Hypothalamus (tissue), 51 donors: ENCODE results near the gene PCCA.
"Not testable (repeated sequence)": the region's sequence is repeated elsewhere in the genome, so short reads cannot be mapped to it uniquely, and the experiment has no call there.

Source experiments
- DNase-seq, 51 donors: peaks; one replicate each; lab custom pipeline; 2025; lab: John Stamatoyannopoulos, UW

The PCCA gene

GRCh38 chr13:100096526-100096925 lies 7.6 kb downstream of the PCCA start:
- DNase-seq, result no peak

GRCh38 chr13:100097821-100098220 lies 8.9 kb downstream of the PCCA start:
- no peak for DNase-seq

- DNase-seq, result no peak
These were observed 9.7 kb downstream of the PCCA start for GRCh38 chr13:100098445-100099116.

DNA sequence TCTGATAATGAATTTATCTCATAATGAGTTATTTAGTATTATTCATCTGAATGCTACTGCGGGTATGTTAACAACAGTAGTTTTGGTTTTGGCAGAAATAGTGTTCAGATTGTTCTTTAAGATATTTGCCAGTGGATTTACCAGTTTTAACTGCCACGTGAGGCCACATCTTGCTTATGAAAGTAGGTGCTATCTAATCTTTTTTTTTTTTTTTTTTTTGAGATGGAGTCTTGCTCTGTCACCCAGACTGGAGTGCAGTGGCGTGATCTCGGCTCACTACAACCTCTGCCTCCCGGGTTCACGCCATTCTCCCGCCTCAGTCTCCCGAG lies 10.2 kb downstream of the PCCA start:
- DNase-seq, result not testable (repeated sequence)

GRCh38 chr13:100100115-100100879 lies 11.4 kb downstream of the PCCA start:
- DNase-seq, result peak in 16 of 51 donors; percentile 1 to 59 (median 25)

DNA sequence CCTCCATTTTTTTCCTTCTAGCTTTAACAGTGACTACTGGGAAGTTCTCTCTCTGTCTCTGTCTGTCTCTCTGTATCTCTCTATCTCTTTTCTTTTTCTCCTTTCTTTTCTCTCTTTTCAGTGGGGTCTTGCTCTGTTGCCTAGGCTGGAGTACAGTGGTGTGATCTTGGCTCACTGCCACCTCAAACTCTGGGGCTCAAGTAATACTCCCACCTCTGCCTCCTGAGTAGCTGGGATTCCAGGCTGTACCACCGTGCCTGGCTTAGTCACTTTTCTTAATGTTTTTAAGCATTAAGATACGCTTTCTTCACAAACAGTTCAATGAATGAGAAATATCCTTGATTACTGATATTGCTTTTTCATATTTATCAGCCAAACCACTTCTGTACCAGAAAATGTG lies 13.1 kb downstream of the PCCA start:
- DNase-seq, result no peak

GRCh38 chr13:100106005-100106404 lies 17.1 kb downstream of the PCCA start:
- no peak for DNase-seq

GRCh38 chr13:100106705-100107104 lies 17.8 kb downstream of the PCCA start:
- DNase-seq, result no peak

DNA sequence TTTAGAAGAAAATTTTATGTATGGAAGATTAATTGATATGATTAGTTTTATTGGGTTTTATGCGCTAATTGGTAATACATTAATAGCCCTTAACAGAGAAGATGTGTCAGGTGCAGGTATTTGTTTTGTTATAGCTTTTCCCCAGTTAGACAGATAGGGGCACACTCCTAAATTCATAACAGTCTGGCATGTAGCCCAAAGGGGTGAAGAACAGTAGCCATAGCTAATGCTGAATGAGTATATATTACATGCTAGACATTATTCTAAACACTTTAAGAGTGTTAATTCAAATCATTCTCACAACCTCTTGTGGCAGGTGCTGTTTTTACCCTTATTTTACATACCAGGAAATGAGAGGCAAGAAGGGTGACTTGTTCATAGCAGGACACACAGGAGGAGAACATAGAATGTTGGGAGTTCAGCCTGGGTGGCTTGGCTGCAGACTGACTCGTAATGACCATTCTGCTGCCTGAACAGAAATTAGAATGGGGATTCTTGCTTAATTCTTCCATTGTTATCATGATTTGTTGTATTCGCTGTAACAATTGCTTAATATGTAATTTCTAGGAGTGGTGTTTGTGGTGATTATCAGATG lies 20.1 kb downstream of the PCCA start:
- no peak for DNase-seq

GRCh38 chr13:100110269-100110668 lies 21.4 kb downstream of the PCCA start:
- DNase-seq, result no peak

DNA sequence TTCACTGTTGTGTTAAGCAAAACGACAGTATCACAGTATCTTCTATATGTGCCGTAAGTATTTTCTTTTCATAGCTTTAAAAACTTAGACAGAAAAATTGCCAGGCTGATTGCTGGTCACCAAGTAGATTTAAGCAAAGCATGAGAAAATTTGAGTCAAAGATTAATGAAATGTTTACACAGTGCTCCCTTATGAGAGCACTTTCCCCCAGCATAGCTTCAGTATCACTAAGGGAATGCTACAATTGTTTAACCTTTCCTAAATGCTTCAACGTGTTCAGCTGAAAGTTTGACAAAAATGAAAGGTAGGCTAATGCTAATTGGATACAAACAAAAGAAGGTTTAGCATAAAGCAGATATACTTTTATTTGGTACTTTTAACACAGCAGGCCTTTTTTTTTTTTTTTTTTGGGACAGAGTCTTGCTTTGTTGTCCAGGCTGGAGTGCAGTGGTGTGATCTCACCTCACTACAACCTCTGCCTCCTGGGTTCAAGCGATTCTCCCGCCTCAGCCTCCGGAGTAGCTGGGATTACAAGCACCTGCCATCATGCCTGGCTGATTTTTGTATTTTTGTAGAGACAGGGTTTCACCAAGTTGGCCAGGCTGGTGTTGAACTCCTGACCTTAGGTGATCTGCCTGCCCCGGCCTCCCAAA lies 23.4 kb downstream of the PCCA start:
- DNase-seq, result no peak

GRCh38 chr13:100115693-100116254 lies 26.9 kb downstream of the PCCA start:
- DNase-seq, result no peak

DNA sequence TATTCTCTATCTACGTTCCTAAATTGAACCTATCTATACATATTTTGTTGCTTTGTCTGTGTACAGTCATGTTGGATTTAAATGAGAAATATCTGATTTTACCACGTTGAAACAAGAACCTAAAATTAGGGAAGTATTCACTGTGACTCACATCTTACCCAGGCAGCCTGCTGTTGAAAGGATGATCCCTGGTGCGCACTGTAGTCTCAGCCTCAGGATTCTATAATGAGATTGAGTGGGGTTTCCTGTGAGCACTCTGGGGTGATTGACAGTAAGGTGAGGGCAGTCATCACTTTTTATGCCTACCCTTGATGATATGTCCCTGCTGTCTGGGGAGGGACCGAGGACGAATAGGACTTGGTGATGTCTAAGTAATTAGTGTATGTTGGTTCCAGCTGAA lies 35.4 kb downstream of the PCCA start:
- no peak for DNase-seq

- DNase-seq, result no peak
These were observed 37.1 kb downstream of the PCCA start for GRCh38 chr13:100125946-100126345.

DNA sequence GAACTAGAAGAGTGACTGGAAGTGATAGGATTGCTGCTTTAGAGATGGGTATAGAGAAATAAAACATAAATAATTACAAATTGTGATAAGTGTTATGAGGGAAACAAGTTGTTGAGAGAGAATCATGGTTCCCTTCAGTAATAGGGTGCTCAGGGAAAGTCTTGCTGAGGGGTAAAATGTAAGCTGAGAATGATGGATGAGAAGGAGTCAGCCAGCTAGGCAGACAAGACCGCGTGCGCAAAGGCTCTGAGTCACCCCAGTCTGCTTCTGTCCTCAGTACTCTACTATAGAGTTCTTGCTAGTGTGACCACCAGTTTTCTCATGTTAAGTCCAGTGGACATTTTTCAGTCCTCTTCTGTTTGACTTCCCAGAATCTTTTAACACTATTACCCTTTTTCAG lies 39.5 kb downstream of the PCCA start:
- no peak for DNase-seq

DNA sequence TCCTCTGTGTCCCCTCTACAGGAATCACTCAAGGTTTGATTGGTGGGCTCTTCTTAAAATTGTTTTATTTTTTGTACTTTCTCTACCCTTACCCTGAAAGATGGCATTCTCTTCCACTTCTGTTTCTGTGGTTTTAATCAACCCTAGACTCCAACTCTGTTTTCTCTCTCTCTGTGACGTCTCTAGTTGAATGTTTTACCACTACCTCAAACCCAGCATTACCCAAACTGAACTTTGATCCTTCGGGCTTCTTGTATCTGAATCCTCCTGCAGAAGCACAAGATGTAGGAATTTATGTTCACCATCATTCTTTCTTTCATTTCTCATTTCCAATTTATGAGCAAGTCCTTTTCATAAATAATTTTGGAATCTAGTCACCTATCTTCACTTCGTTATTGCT lies 39.9 kb downstream of the PCCA start:
- DNase-seq, result no peak

DNA sequence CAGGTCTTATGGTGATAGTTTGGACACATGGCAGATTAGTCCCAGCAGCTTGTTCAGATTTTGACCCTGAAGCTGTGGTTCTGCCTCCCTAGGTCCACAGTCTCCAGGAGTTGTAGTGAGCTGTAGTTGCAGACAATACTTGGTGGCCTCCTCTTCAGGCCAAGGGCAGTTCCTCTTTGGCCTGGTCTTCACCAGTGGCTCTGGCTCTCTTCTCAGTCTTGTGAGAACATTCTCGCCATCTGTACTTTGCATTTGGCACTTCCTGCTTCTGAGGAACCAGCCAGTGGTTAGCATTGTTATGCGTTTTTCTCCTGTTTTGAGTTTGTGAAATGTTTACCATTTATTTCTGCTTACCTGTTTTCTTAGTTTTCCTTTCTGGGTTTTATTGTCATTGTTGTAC lies 40.7 kb downstream of the PCCA start:
- DNase-seq, result peak in 4 of 51 donors; percentile 2 to 23 (median 8)

DNA sequence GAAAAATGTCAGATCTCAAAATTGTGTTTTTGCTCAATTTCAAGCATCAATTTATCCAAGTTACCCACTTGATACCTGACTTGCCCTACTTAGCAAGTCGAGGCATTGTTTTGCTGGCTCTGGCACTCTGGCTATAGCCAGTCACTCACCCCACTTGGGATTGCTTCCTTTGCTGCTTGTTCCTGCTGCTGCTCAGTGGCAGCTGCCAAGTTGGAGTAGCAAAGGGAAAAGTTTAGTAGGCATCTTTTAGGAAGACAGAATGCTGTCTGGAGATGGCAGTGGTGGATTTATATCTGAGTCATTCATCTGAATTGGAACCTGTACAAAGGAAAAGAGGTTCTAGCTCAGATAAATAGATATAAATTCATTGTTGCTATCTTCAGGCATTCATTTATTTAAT lies 41.2 kb downstream of the PCCA start:
- peak in 22 of 51 donors; percentile 4 to 44 (median 15) for DNase-seq

DNA sequence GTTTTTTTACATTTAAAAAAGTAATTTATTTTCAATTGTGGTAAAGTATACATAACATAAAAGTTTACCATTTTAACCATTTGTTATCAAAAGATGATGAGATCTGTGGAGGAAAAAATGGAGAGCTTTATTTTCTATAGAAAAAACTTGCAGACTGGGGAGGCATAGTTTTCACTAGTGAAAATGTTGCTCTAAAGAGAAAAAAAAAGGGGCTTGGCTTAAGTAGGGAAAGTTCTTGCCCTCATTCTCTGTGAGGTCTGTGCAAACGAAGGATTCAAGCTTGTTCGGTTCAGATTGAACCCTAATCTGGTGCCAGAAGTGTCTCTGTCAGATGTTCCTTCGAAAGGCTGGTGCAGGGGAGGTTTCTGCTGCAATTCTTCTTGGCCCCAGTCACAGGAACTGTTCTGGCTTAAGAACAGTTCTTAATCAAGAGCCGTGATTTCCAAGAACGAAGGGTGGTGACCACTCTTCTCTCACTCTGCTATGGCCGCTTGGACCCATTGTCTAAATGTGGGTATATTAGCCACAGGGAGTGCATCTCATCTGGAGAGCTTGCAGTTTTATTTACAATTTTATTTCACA lies 42.1 kb downstream of the PCCA start:
- peak in 2 of 51 donors; percentile 2 for DNase-seq

DNA sequence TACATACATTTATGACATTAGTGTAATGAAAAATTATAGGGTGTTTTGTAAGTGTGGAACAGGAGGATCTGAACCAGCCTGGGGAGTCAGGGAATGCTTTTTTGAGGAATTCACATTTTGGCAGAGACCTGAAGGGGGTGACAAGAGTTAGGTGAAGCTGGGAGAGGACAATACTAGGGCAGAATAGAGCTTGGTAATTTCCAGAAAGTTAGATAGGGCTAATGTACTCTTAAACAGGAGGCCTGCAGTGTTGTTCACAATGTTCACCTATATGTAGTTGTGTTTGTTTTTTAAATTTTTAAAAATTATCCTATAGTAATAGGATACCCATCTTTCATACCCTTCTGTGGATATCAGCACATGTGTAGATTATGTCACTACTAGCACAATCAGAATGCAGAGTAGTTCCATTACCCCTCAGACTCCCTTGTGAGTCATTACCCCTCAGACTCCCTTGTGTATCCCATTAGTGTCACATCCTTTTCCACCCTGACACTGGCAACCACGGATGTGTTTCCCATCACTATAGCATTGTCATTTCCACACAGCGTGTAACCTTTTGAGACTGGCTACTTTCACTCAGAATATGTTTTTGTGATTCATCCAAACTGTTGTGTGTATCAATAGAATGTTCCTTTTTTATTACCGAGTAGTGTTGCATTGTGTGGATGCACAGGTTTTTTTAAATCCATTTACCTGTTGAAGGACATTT lies 43.1 kb downstream of the PCCA start:
- peak in 3 of 51 donors; percentile 2 to 5 (median 3) for DNase-seq
